GM18867 (cell line): ENCODE results near the gene CLCN6.
A peak's percentile ranks its signal among the peaks of the same experiment; 100 is the strongest.

Experiments
- ATAC-seq: cut with Tn5 transposase; IDR thresholded peaks from one replicate; pipeline ENCODE4 v1.9.1; 2021; ENCODE audit warnings: mild to moderate bottlenecking, moderate library complexity; ENCODE audit not compliant: unreplicated experiment

The CLCN6 gene, protein sequence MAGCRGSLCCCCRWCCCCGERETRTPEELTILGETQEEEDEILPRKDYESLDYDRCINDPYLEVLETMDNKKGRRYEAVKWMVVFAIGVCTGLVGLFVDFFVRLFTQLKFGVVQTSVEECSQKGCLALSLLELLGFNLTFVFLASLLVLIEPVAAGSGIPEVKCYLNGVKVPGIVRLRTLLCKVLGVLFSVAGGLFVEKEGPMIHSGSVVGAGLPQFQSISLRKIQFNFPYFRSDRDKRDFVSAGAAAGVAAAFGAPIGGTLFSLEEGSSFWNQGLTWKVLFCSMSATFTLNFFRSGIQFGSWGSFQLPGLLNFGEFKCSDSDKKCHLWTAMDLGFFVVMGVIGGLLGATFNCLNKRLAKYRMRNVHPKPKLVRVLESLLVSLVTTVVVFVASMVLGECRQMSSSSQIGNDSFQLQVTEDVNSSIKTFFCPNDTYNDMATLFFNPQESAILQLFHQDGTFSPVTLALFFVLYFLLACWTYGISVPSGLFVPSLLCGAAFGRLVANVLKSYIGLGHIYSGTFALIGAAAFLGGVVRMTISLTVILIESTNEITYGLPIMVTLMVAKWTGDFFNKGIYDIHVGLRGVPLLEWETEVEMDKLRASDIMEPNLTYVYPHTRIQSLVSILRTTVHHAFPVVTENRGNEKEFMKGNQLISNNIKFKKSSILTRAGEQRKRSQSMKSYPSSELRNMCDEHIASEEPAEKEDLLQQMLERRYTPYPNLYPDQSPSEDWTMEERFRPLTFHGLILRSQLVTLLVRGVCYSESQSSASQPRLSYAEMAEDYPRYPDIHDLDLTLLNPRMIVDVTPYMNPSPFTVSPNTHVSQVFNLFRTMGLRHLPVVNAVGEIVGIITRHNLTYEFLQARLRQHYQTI

GRCh38 chr1:11805422-11806306, at the start of gene CLCN6, which contains the start of gene MTHFR:
Gene CLCN6 (plus strand): TSS chr1:11806191. CDS start chr1:11806263, 72 bp downstream.
Gene MTHFR (minus strand): TSS chr1:11805964. CDS start chr1:11803116, 2,848 bp downstream.
- ATAC-seq, result peak; percentile 86

DNA sequence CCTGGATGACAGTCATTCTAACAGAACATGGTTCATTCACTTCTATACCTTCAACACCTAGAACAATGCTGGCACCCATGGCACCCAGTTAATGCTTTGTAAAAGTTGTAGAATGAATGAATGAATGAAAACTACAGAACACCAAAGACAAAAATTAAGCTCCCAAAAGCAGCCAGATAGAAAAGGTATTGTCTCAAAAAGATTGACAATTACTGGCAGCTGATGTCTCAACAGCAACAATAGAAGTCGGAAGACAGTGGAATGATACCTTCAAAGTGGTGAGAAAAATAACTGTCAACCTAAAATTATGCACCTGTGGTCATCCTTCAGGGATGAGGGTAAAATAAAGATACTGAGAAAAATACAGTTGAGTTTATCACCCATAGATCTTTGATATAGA, 48.9 kb upstream of the CLCN6 start:
- ATAC-seq, result no peak

DNA sequence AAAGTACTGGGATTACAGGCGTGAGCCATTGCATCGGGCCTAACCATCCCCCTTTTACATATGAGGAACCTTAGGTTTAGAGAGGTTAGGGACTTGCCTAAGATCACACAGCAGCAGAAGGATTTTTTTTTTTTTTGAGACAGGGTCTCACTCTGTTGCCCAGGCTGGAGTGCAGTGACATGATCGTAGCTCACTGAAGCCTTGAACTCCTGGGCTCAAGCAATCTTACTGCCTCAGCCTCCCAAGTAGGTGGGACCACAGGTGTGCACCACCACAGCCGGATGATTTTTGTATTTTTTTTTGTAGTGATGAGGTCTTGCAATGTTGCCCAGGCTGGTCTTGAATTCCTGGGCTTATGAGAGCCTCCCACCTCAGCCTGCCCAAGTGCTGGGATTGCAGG, 46.2 kb upstream of the CLCN6 start:
- ATAC-seq, result no peak

GRCh38 chr1:11761285-11761684, 44.7 kb upstream of the CLCN6 start:
- no peak for ATAC-seq

- no peak for ATAC-seq
These were observed 44.0 kb upstream of the CLCN6 start, which contains the start of gene C1orf167 for GRCh38 chr1:11761988-11762406. Gene C1orf167 (plus strand): TSS chr1:11762193. CDS start chr1:11764401, 2,208 bp downstream.

GRCh38 chr1:11764115-11764514, 41.9 kb upstream of the CLCN6 start:
- ATAC-seq, result no peak

GRCh38 chr1:11764519-11764918, 41.5 kb upstream of the CLCN6 start:
- no peak for ATAC-seq

DNA sequence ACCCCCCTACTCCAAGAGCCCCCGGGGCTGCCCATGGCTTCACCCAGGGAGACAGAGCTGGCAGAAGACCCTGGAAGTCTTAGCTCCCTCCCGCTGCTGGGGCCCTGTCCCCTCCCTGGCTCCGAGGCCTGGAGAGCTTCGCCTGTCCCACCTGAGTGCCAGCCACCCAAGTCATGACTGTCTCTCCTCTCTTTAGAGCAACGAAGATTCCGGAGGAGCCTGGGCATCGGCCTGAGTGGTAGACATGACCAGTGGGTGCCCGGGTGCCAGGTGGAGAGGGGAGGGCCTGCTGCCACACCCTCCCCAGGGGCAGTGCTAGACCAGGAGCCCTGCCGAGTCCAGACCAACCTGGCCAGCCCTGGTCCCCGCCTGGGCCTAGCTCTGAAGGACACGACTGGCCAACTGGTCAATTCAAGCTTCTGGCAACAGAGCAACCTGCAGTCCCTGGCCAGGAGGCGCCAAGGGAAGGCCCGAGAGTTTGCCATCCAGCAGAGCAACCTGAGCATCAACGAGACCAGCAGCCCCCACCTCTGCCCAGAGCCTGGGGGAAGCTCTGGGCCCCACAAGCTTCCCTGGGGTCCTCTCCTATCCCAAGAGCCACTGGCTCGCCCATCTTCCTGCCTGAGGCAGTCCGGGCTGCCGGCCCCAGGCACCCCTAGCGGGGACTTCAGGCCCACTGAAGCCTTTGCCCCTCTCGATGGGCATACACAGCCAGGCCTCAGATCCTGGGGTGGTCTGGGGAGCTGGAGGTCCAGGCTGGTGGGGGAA, 40.1 kb upstream of the CLCN6 start:
- ATAC-seq, result no peak

GRCh38 chr1:11766429-11766776, 39.6 kb upstream of the CLCN6 start:
- no peak for ATAC-seq

GRCh38 chr1:11767922-11768704, 37.9 kb upstream of the CLCN6 start:
- no peak for ATAC-seq

DNA sequence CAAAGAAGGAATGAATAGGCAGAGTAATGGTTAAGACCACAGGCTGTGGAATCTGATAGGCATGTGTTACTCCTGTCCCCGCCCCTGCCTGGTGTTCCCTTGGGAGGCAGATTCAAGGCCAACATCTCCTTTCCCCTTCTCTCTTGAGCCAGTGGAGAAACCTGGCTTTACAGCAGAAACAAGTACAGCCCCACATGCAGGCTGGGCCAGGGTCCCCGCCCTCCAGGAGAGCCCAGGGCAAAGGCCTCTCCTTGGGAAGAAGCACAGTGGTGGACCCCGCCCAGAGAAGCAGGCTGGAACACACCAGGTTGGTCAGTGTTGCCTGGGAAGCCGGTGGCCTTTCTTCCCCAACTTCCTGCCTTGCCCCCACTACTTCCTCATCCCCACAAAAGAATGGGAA, 37.2 kb upstream of the CLCN6 start:
- ATAC-seq, result no peak

- no peak for ATAC-seq
These were observed 36.7 kb upstream of the CLCN6 start for GRCh38 chr1:11769274-11769673.

DNA sequence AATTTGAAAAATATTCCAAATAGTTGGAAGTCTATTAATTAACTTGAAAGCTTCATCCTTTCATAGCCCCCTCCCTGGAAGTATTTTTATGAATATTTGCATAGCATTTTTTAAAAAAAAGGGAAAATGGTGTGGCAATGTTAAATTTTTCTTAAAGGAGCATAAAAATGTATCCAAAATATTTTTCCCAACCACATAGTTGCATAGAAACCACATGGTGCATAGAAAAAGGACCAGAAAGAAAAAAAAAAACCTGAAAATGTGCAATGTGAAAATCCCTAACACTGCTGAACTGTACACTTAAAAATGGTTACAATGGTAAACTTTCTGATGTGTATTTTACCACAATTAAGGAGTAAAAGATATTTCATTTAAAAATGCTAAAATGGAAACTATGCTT, 36.0 kb upstream of the CLCN6 start:
- ATAC-seq, result no peak

DNA sequence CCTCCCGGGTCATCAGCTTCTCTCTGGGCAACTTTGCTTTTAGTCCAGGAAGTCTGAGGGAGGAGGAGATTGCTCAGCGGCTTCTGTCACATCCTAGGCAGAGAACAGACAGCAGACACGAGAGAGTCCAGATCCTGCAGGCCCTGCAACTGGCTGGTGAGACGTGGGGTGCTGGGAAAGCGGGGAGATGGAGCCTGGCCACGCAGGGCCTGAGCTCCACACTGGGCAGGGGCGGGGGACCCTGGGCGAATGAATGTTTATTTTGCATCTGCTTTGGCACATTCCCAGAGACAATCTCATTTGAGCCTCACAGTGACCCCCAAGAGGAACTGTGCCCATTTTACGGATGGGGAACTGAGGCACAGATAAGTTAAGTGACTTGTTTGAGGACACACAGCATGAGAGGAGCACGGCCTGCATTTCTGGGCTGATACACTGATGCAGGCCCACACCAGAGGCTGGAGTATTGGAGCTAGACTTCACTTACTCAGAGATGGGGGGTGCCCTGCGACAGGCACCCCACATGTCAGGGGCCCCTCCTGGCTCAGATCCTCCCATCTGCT, 34.4 kb upstream of the CLCN6 start:
- ATAC-seq, result no peak

- ATAC-seq, result no peak
These were observed 33.5 kb upstream of the CLCN6 start for GRCh38 chr1:11772458-11772857.

GRCh38 chr1:11774753-11775152, 31.2 kb upstream of the CLCN6 start:
- ATAC-seq, result no peak

GRCh38 chr1:11777658-11778322, 28.2 kb upstream of the CLCN6 start:
- ATAC-seq, result no peak

GRCh38 chr1:11778336-11778735, 27.7 kb upstream of the CLCN6 start:
- ATAC-seq, result no peak
